ENCODE measurements around the gene YAP1. TPM values are rescaled to one million over a fixed set of nuclear protein-coding genes. Genes with fewer than 3 reads are reported as not detected.

YAP1 gene
- total RNA-seq, 1 donor, result not detected

DNA sequence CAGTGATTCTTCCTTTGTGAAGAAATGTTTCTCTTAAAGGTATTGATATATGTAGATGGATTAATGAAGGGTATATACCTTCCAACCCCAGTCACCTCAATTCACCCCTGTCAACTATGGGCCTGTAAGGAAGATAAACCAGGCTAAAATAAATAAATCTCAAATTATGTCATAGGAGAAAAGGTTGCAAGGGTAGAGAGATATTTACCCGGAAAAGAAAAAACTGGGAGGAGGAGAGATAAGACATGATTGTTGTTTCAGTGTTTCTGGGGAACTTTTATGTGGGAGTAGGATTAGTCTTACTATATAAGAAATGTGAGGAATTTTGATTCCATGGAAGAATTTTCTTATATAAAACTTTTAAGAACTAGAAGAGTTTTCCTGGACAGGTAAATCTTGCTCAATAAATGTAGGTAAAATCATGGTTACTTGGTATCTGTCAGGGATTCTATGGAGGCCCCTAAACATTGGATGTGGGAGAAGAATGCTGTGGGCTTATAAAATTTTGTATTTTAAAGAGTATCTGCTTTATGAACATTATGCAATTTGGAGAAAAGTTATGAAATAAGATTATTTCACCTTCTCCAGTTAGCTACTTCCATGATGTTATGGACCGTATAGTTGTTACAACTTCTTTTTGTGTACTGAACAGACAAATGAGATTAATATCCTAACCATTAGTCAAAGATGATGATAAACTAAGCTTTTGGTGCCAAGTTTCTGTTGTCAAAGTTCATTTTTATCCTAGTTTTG lies 6.4 kb downstream of the YAP1 start:
- DNase-seq (ENCODE audit: low read depth in 2 of 3, low spot score in 2 of 3), result no peak

DNA sequence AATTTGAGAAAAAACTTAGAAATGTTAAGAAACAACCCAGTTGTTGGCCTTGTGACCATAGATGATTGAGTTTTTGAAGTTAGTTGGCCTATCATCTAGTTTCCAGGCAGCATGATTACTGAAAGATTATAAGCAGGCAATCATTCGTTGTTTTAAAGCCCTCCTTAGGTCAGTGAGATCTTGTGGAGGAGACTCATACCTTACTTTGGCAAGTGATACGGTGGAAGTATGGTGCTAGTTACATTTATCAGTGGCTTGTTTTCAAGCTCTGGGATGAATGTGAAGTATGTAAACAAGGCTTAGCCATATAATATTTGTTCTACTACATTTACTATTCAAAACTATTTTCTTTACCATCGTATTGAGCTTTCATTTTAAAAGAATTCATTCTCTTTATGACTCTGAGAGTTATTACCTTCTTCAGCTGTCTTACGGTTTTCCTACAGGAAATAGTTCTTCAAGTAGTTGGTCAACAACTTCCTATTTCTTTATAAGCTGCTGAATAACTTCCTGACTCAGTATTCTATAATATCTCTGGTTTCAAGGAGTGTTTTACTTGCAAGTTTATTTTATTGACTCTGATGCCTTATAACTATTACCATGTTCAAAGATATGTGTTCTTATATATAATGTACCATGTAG lies 7.3 kb downstream of the YAP1 start:
- peak in 1 of 3 donors; percentile 13 for DNase-seq (ENCODE audit: low read depth in 2 of 3, low spot score in 2 of 3)

DNA sequence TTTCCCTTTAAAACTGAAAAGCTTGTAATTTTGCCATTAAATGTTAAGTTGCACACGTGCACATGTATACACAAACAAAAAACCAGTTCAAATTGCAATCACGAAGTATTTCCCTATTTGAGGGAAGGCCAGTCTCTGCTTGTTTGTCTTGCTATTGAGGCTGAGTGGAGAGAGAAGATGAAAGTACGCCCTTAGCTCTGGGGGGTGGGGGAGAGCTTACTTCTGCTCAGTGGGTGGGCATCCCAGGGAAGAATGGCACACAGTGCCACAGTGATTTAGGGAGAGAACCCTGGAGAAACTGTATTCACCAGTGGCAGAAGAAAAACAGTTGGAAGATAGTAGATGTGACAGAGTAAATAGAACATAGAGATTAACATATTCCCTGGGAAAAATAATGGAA lies 8.7 kb downstream of the YAP1 start:
- no peak for DNase-seq (ENCODE audit: low read depth in 2 of 3, low spot score in 2 of 3)

DNA sequence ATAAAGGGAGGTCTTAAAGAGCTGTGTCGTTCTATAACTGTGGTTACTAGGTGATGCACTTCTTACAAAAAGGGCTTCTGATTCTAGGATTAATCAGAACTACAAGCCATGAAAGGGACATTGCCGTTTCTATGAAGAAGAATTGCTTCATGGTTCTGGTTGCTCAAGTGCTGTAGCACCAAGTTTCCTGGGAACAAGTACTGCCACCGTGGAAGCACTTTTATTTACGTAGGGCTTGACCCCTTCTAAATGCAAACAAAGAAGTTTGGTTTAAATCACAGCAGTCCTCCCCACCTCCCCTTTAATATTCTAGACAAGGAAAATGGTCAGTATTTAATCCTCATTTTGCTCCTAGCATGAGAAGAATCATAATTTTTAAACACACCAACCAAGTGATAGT lies 9.8 kb downstream of the YAP1 start:
- DNase-seq (ENCODE audit: low read depth in 2 of 3, low spot score in 2 of 3), result no peak

DNA sequence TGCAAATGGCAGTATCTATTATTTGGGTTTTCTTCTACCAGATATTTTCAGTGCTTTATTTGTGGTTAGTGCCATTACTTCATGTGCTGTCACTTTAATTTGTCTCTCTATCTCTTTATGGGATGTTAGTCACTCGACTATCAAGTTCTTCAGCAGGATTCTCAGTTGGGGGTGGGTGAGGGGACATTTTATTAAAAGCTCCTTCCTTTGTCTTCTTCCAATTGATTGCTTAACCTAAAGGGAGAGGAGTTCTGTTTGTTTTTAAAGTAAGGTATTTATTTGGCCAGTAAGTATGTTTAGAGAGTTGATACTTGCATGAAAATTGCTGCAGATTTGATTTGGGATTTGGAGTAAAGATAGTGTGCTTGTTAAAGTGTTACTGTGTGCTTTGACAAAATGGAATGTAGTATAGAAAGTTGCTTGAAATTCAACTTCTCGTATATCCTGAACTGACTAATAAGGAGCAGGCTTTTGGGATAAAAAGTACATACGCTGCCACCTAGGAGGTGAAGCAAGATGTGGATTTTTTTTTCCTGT lies 10.3 kb downstream of the YAP1 start:
- DNase-seq (ENCODE audit: low read depth in 2 of 3, low spot score in 2 of 3), result no peak

DNA sequence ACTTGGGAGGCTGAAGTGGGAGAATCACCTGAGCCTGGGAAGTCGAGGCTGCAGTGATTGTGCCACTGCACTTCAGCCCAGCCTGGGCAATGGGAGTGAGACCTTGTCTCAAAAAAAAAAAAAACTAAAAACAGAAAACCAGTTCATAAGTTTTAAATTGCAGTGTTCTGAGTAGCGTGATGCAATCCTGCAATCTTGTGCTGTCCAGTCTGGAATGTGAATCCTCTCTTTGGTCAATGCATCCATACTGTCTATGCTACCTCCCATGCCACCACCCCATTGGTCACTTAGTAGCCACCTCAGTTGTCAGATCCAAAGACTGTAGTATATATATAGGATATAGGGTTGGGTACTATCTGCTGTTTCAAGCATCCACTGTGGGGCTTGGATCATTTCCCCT lies 11.1 kb downstream of the YAP1 start:
- no peak for DNase-seq (ENCODE audit: low read depth in 2 of 3, low spot score in 2 of 3)

DNA sequence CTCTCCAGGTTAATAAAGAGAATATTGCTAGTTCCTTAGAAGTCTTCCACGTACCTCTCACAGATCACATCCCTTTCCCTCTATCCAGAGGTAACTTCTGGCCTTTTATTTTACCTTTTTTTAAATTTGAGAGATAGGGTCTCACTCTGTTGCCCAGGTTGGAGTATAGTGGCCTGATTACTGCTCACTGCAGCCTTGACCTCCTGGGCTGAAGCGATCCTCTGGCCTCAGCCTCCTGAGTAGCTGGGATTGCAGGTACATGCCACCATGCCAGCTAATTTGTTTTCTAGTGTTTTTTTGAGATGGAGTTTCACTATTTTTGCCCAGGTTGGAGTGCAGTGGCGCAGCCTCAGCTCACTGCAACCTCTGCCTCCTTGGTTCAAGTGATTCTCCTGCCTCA lies 24.4 kb downstream of the YAP1 start:
- no peak for DNase-seq (ENCODE audit: low read depth in 2 of 3, low spot score in 2 of 3)

DNA sequence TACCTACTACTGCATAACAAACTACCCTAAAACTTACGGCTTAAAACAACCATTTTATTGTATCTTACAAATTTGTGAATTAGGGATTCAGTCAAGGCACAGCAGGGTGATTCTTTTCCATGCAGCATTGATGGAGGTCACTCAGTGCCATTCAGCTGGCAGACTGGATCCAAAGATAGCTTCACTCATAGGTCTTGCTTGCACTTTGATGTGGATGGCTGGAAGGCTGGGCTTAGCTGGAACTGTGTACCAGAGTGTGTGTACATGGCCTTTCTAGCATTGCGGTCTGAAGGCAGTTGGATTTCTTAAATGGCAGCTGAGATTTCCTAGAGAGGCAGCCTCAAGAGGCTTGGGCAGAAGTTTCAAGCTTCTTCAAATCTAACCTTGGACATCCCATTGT lies 25.0 kb downstream of the YAP1 start:
- DNase-seq (ENCODE audit: low read depth in 2 of 3, low spot score in 2 of 3), result no peak

DNA sequence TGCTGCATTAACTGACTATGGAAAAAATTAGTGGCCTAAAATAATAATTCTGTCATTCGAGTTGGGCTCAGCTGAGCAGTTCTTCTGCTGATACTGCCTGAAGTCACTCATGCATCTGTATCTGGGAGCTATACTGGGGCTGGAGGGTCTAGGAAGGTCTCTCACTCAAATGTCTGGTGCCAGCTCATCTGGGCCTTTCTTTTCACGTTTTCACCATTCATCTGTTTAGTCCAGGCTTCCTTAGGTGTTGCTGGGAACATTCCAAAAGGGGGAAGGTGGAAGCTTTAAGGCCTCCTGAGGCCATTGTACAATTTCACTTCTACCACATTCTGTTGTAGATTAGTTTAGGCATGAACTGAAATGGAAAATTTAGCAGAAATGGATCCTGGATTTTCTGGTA lies 28.0 kb downstream of the YAP1 start:
- DNase-seq (ENCODE audit: low read depth in 2 of 3, low spot score in 2 of 3), result no peak

DNA sequence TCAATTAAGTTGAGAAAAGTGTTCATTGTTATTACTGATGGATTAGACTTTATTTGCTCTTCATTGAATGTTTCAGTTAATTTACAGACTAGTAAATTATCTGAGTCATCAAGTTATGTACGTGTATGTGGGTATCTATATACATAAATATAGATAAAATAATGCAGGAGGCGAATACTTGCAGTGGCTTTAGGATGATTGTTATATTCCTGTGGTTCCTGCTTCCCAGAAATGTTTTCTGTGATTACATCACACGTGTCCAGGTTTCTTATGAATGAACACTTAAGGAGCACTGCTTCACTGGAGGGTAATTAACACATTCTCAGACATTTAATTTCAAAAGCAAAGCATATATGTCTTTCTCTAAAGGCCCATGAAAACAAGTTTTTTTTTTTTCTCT lies 28.4 kb downstream of the YAP1 start:
- DNase-seq (ENCODE audit: low read depth in 2 of 3, low spot score in 2 of 3), result no peak

DNA sequence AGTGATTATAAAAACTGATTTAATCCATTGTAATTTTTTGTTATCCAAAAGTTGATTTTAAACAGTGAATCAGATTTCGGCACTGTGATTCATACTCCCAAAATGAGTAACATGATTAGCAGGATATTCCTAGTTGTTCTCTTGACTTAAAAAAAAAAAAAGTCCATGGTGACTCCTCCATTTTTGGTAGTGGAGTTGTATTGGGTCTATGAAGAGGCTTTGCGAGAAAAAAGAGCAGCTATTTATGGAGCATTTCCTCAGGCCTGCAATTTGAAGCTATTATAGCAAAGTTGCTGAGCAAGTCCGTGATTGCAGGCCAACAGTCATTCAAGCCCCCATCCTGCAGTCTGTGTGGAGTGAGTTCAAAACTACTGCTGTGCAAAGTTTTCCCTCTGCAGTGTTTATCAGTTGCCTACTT lies 28.8 kb downstream of the YAP1 start:
- no peak for DNase-seq (ENCODE audit: low read depth in 2 of 3, low spot score in 2 of 3)

DNA sequence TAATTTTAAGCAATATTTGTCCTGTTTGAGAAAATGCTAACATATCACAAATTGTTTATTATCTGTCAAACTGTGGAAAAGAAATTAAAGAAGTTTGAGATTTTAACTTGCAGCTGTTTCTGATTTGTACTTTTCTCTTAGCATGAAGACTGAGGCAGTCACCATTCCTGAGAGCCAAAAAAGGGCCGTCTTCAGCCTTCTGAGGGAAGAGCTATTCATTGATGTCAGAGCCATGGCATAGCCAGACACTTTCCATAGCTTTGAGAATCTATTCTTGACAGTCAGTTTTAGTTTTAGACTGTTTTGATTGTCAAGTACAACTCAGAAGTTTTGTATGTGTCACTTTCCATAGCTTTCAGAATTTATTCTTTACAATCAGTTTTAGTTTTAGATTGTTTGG lies 32.1 kb downstream of the YAP1 start:
- DNase-seq (ENCODE audit: low read depth in 2 of 3, low spot score in 2 of 3), result no peak

DNA sequence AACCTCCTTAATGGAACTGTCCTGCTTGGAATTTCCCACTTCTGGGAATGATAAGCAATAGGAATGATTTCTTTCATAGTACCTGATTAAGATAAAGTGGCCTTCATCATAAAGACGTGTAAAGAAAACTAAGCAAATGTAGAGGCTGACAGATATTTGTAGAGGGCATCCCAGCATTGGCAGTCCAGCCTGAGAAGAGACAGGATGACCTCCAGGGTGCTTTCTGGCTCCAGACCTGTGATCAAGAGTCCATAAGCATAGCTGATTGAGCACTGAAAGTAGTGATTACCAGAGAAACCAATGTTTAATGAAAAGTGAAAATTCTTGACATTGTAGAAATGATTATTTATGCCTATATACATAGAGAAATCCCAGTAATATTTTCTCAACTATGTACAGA lies 33.6 kb downstream of the YAP1 start:
- no peak for DNase-seq (ENCODE audit: low read depth in 2 of 3, low spot score in 2 of 3)

DNA sequence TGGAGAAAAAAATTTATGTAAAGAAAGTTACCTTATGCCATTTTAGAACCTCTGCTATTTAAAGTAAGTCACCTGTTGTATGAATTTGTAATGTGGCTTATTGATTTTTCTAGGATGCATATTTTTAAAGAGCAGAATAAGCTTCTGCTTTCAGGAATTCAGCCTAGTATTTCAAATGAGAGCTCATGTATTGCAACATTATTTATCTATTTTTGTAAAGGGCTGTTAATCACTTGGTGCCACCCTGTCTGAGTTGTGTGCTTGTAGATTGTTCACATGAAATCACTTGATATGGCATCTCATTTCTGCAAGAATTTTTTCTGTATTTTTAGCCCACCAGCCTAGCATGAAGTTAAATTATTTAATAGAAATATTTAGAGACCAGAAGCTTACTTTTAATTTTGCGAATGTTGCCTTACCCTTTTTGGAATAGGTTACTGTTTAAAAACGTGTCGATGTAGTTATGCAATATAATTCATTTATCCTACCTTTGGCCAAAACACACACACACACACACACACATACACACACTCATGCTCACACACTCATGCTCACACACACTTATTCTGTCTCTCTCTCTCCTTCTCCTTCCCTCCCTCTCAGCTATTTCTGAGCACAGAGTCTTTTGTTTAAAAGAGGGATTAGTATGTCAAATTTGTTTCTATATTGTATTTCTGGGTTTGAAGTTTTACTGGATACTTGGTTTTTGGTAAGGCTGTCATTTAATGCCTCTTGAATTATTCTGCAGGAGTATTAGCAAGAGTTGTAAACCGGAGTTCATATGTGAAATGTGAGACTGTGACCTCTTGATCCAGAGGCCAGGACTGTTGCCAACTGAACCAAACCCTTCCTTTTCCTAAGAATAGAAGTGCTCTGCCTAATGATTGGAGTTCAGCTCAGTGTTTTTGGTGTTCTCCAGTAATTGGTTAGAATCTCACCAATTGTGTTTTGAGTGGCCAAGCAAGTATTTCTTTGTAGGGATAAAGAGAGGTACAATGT lies 34.4 kb downstream of the YAP1 start:
- no peak for DNase-seq (ENCODE audit: low read depth in 2 of 3, low spot score in 2 of 3)

DNA sequence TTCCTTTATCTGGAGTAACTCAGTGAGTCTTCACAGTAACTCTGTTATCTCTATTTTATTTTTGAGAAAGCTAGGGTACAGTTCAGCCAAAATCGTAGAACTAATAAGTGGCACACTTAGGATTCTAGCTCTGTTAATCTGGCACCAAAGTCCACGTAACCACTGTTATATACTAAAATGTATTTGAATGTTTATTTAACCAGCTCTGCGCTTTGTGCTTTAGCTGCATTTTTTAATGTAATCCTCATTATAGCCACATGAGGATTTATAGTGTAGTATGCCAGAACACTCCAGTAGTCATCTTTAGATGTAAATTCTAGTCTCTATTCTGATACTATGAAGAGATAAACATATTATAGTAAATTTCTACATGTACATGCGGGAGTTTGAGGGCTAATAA lies 36.8 kb downstream of the YAP1 start:
- DNase-seq (ENCODE audit: low read depth in 2 of 3, low spot score in 2 of 3), result no peak

DNA sequence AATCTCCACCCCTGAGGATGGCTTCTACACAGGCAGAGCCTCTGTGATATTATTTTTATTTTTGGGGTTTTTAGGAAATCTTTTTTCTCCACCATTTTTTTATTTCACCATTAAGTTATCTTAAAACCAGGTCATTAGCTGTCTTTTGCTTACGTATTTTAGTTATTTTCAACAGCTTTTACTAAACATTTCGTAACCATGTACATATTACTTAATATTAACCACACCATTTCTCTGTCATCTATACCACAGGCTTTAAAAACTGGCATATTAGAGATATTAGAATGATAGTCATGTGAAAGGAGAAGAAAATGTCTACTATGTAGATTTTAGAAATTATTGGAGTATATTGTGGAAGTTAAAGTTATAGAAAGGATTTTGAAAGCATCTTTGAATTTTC lies 37.4 kb downstream of the YAP1 start:
- DNase-seq (ENCODE audit: low read depth in 2 of 3, low spot score in 2 of 3), result no peak

DNA sequence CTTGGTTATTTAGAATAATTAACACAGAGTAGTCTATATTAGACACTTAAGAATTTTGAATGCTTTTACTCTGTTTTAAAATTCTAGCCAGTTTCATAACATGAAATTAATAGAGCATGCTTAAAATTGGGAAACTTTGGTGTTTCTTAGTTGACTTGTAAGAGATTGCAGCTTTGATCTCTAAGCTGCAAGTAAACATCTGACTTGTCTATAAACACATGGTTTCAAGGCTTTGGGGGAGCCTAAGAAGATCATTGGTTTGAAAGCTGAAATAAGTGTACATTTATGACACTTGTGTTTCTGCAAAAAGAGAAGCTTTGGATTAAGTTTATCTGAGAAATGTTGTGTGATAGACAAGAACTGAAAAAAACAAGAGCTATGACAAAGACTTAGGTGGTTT lies 37.8 kb downstream of the YAP1 start:
- DNase-seq (ENCODE audit: low read depth in 2 of 3, low spot score in 2 of 3), result no peak

DNA sequence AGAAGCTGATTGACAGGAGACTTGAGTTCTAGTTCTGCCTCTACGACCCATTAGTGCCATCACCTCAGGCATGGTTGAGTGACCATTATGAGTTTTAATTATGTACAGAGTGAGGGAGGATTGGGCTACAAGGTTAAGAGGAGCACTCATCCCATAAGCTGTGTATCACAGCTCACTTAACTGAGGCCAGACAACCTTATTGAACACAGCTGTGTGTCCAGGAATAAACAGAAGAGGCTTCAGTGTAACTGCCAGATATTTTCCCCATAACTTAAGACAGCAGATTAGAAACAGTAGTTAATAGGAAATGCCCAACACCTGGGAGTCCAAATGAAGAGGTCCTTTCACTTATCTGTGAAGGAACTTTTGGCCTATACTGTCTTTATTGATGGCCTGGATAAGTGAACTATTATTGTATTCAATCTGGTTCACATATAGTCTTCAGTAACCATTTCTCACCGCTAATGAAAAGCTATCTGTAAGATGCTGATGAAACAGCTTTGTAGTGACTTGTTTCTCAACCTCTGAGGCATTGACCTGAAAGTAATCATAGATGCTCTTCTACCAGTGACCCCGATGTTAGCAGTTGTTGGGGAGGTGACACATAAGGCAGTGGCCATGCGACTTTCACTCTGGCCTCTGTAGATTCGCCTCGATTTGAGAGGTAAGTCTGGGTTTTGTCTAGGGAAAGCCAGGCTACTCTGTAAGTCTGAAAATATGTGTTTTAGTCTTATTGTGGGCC lies 41.7 kb downstream of the YAP1 start:
- DNase-seq (ENCODE audit: low read depth in 2 of 3, low spot score in 2 of 3), result no peak

DNA sequence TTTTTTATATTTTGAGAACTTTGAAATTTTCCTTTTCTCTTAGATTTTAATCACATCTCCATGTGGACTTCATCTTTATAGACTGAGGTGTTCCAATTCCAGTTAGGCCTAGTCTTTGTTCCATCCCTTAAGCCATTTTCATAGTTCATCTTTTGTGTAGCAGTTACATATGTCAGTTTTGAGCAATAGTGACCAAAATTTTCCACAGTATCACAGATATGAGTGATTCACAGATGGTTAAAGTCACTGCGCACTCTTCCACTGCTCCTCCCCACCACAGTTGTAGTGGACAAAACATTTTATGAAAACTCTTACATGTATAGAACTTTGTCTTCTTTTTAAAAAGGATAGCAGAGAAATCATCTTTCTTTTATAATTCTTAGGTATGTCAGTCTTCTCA lies 42.8 kb downstream of the YAP1 start:
- DNase-seq (ENCODE audit: low read depth in 2 of 3, low spot score in 2 of 3), result no peak

DNA sequence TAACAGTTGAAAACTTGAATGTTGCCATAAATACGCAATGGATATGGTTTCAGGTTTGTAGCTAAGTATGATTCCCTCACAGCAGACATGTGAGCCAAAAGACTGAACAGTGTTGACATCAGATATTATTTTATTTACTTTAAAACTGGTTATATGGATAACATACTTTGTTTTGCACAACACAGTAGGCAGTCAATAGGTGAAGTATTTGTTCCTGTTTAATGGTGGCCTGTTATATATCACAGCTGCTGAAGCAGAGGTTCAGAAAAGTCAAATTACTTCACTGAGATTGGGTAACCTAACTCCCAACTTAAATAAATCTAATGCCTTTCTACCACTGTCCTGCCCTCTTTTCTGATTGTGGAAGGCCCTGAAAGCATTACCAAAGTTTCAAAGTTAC lies 44.6 kb downstream of the YAP1 start:
- no peak for DNase-seq (ENCODE audit: low read depth in 2 of 3, low spot score in 2 of 3)

DNA sequence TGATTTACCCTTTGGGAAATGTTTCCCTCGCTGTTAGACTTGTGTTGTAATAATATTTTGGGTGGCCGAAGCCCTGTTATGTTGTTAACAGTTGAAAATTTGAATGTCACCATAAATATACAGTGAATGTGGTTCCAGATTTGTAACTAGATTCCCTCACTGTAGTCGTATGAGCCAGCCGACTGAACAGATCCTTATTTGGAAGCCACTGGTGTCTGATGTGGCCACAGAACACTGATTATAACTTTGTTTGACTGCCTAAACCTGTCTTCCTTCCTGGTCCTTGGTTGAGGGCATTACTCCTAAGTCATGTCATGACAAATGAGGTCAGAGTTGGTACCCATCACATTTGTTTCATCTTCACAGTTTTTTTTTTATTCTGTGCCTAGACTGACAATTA lies 45.4 kb downstream of the YAP1 start:
- no peak for DNase-seq (ENCODE audit: low read depth in 2 of 3, low spot score in 2 of 3)

Measured in hematopoietic multipotent progenitor cell (in vitro differentiated cells).